ENCODE data around the gene ERGIC1.

The ERGIC1 gene

GRCh38 chr5:172797771-172798191, 36.3 kb upstream of the ERGIC1 start:
- no peak overlapping the region for H3K27ac ChIP-seq

GRCh38 chr5:172798422-172799215, 35.4 kb upstream of the ERGIC1 start:
- H3K27ac ChIP-seq = no peak overlapping the region

More at GRCh38 chr5:172797771-172798191, 36.3 kb upstream of the ERGIC1 start:
- no peak for TF ChIP-seq CTCF (conservative IDR thresholded peaks at IDR 0.05)

GRCh38 chr5:172799416-172799815, 34.6 kb upstream of the ERGIC1 start:
- no peak for TF ChIP-seq CTCF (conservative IDR thresholded peaks at IDR 0.05)
- no peak overlapping the region for H3K27ac ChIP-seq

More at GRCh38 chr5:172798422-172799215, 35.4 kb upstream of the ERGIC1 start:
- TF ChIP-seq CTCF (conservative IDR thresholded peaks at IDR 0.05) = no peak

- no peak overlapping the region for H3K27ac ChIP-seq
- no peak for TF ChIP-seq CTCF (conservative IDR thresholded peaks at IDR 0.05)
These were observed 33.9 kb upstream of the ERGIC1 start for GRCh38 chr5:172800088-172800551.

- H3K27ac ChIP-seq = no peak overlapping the region
- no peak for TF ChIP-seq CTCF (conservative IDR thresholded peaks at IDR 0.05)
These were observed 32.8 kb upstream of the ERGIC1 start for GRCh38 chr5:172801179-172801671.

- no peak for TF ChIP-seq CTCF (conservative IDR thresholded peaks at IDR 0.05)
- no peak overlapping the region for H3K27ac ChIP-seq
These were observed 31.9 kb upstream of the ERGIC1 start for GRCh38 chr5:172802112-172802511.

- TF ChIP-seq CTCF (conservative IDR thresholded peaks at IDR 0.05) = no peak
- H3K27ac ChIP-seq = no peak overlapping the region
These were observed 31.4 kb upstream of the ERGIC1 start for GRCh38 chr5:172802567-172803176.

Measured in VCaP (cell line).